Measurements from ENCODE around the gene TSSK3.

- TF ChIP-seq RAD21 (IDR thresholded peaks at IDR 0.05 in 1 of 2, conservative IDR thresholded peaks at IDR 0.05 in 1 of 2; ENCODE audit: low read depth in 2 of 2, low read length in 2 of 2) = no peak
- no peak for TF ChIP-seq CEBPB (IDR thresholded peaks at IDR 0.05; ENCODE audit: low read depth, low read length)
- TF ChIP-seq SAP30 (IDR thresholded peaks at IDR 0.05; ENCODE audit: insufficient read depth, insufficient replicate concordance, low read length) = no peak
- no peak for TF ChIP-seq POLR2AphosphoS5 (IDR thresholded peaks at IDR 0.05; ENCODE audit: low read depth, low read length)
- TF ChIP-seq EZH2 (IDR thresholded peaks at IDR 0.05; ENCODE audit: low read depth, low read length, severe bottlenecking) = no peak
Measured at GRCh38 chr1:32405672-32406467, 43.5 kb downstream of the TSSK3 start.

Measured in H1 (cell line).